IPS DF 6.9 (cell line): ENCODE results near the gene TNFAIP8.

Source experiments
- DNase-seq: peaks from one replicate; pipeline ENCODE4 v3.0.0-alpha.2; 2013; ENCODE audit warnings: low read depth, low spot score
- H3K27ac ChIP-seq: one replicate; pipeline ENCODE4 v1.5.1; 2013; ENCODE audit warnings: low read length, control low read depth
- H3K27me3 ChIP-seq: 2 replicates; pipeline ENCODE4 v1.6.1; 2013; ENCODE audit warnings: mild to moderate bottlenecking, low read length; ENCODE audit not compliant: control insufficient read depth, insufficient read depth
- H3K36me3 ChIP-seq: 2 replicates; pipeline ENCODE4 v1.6.1; 2013; ENCODE audit warnings: low read length; ENCODE audit not compliant: control insufficient read depth, insufficient read depth
- H3K4me1 ChIP-seq: 2 replicates; pipeline ENCODE4 v1.6.1; 2013; ENCODE audit warnings: low read length; ENCODE audit not compliant: control insufficient read depth, insufficient read depth
- H3K4me3 ChIP-seq: 2 replicates; pipeline ENCODE4 v1.5.1; 2013; ENCODE audit warnings: mild to moderate bottlenecking, low read length
- H3K9me3 ChIP-seq: 2 replicates; pipeline ENCODE4 v1.6.1; 2013; ENCODE audit warnings: low read length, inconsistent platforms; ENCODE audit not compliant: control insufficient read depth, insufficient read depth
- WGBS: extraction: QIAGEN DNeasy Blood & Tissue Kit; methylation state at CpG from one replicate; pipeline ENCODE4 v1.1.7; 2013; ENCODE audit warnings: mixed read lengths, missing lambda C conversion rate; ENCODE audit not compliant: insufficient read length, insufficient coverage; 5-methylcytosine and 5-hydroxymethylcytosine counted together

TNFAIP8 gene

DNA sequence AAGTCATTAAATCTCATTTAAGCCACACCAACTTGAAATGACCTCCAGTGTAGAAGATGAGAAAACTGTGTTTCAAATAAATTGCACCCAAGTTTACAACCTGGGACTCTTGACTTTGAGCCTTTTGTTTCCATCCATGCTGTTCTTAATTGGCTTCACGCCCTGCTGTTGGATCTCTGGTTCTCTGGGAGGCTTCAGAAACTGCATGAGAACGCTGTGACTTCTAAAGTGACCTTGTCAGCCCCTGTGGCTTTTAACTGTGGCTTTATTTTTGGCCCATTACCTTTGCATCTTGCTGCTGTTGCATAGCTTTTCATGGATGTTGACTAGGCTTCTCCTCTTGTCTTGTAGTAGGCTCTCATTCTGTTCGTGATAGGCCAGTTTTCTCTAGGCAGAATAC is 29.3 kb downstream of the TNFAIP8 start:
- Histone ChIP-seq H3K9me3 (no peaks in the 10 kb centered on the region), H3K4me3 (no peak overlapping the region), H3K27me3 (no peaks in the 10 kb centered on the region), H3K27ac (no peak overlapping the region), H3K4me1 (peaks cover 2% of the 10 kb centered on the region; the same call in 1 of the 2 replicates), H3K36me3 (no peaks in the 10 kb centered on the region)
- DNase-seq, result no peak
- WGBS, result no CpG with 5 or more reads among the region's 3 CpGs

DNA sequence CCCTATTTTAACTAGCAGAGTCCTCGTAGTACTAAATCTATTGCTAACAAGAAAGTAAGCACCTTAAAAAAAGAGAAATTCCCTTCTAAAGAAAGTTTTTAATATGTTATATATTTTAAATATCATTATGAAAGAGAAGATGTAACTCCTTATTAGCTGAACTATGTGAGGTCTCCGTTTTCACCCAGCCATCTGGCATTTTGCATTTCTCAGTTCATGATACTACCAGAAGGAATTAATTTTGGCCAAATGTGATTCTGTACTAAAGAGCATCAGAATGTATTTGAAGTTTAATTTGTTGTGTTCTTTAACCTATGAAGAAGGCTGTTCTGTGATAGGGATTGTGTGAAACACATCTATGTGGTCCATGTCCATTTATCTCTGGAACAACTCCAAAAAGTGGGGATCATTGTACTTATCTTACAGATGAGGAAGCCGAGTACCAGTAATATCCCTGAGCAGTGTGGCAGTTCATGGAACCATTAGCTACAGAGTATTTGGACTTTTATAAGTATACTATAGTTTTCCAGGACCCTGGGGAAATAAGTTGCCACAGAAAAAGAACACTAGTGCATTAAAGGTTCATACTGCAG is 29.8 kb downstream of the TNFAIP8 start:
- no peaks in the 10 kb centered on the region for H3K36me3 ChIP-seq
- no CpG with 5 or more reads among the region's 3 CpGs for WGBS
- H3K27ac ChIP-seq, result no peak overlapping the region
- peaks cover 2% of the 10 kb centered on the region; the same call in 1 of the 2 replicates for H3K4me1 ChIP-seq
- H3K4me3 ChIP-seq, result no peak overlapping the region
- no peak for DNase-seq
- H3K27me3 ChIP-seq, result no peaks in the 10 kb centered on the region
- H3K9me3 ChIP-seq, result no peaks in the 10 kb centered on the region

DNA sequence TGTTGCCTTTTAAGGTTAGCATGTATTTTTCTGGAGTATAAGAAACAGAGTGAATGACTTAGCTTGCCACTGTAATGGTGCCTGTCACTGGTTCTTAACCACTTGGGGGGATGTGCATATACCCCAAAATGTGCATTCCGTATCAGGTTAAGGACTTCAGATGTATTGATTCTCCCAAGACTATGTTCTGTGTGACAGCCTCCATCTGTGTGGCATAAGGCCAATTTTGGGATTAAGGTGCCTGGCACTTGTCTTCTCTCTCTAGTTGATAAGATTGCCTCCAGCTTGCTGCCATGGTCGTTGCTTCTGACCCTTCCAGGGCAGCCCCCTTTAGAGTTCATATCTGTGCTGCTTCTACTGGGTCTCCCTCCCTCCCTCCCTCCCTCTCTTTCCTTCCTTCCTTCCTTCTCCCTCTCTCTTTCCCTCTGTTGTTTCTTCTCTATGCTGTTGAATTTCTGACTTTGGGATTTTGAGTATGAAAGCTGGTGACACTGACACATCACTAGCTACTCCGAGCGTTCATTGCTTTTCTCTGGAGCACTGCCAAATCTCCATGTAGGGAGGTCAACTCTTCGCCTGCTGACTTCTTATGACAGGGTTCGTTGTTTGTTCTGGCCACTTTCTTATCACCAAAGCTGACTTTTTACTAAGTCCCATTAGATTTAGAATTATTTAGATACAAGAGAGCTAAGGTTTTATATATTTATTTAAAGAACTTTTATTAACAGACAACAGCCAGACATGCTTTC is 31.0 kb downstream of the TNFAIP8 start:
- DNase-seq, result no peak
- Histone ChIP-seq H3K9me3 (no peaks in the 10 kb centered on the region), H3K4me3 (no peak overlapping the region), H3K36me3 (no peaks in the 10 kb centered on the region), H3K4me1 (peaks cover 2% of the 10 kb centered on the region; the same call in 1 of the 2 replicates), H3K27me3 (no peaks in the 10 kb centered on the region), H3K27ac (no peak overlapping the region)
- WGBS, result no CpG with 5 or more reads among the region's 6 CpGs

DNA sequence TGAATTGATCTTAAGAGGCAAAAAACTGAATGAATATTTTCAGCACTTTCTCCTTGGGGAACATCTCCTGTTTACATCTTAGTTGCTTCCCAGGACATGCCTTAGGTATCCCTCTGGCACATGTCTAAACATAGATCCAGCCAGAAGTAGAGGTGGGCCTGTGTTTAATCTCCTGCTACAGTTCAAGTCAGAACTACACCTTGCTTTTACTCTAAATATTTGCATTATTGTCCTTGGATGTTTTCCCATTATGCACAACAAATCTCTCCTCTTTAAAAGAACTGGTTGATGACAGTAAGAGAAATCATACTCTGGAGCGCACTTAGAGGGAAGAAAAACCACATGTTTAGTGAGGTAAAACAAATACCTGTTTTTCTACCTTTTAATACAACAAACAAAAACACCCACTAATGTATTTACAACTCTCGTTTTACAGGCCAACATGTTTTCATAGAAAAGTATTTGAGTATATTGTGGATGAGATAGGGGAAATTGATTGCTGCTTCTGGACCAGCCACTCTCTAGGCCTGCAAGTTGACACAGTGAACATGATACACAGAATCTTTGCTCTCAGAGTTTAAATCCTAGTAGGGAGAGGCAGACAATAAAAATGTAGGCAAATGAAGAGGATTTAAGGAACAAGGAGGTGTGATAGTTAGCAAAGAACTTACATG is 32.3 kb downstream of the TNFAIP8 start:
- no peak overlapping the region for H3K27ac ChIP-seq
- H3K27me3 ChIP-seq, result no peaks in the 10 kb centered on the region
- H3K4me3 ChIP-seq, result no peak overlapping the region
- DNase-seq, result no peak
- peaks cover 2% of the 10 kb centered on the region; the same call in 1 of the 2 replicates for H3K4me1 ChIP-seq
- H3K9me3 ChIP-seq, result no peaks in the 10 kb centered on the region
- no peaks in the 10 kb centered on the region; the same call in 1 of the 2 replicates for H3K36me3 ChIP-seq
- 100% methylated on average over 1 of the region's 2 CpGs for WGBS

DNA sequence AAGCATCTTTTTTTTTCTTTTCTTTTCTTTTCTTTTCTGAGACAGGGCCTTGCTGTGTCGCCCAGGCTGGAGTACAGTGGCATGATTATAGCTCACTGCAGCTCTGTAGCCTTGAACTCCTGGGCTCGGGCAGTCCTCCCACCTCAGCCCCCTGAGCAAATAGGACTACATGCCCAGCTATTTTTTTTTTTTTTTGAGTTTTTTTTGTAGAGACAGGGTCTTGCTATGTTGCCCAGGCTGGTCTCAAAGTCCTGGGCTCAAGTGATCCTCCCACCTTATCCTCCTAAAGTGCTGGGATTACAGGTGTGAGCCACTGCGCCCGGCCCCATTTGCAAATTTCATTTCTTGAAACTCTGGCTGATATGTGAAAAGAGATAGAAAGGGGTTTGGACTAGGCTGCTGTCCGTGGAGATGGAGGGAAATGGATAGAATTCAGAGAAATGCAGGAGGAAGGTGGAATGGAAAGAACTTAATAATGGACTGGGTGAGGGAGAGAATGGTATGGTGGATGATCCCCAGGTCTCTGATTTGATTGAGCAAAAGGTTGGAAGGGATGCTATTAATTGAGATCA is 32.9 kb downstream of the TNFAIP8 start:
- WGBS, result no CpG with 5 or more reads among the region's 5 CpGs
- H3K27ac ChIP-seq, result no peak overlapping the region

DNA sequence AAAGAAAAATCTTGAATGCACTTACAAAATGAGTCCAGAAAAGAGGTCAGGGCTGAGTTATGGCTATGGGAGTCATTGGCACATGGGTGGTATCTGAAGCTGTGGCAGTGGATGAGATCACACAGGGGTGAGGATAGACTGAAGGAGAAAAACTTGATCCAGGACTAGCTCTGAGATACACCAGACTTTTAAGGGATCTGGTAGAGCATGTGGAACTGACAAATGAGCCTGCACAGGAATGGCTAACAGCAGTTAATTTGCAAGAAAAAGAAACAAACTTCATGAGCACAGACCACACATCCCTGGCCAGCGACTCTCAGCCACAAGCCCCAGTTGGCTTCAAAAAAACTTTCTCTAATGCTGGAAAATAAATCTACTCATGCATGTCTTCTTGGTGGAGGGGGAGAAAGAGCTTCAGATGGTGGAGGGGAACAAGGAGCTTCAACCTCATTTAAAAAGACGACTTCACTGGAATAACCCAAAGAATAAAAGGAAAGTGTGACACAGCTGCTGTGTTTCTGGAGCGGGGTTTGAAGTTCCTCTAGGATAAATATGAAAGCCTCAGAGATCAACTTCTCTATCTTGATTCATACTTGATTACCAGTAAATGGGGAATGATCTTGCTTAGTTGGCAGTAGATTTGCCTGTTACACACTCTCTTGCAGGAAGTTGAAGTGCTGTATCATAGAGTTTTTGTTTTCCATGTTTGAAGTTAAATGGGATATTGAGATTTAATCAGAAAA is 33.6 kb downstream of the TNFAIP8 start:
- H3K4me3 ChIP-seq, result no peak overlapping the region
- no peaks in the 10 kb centered on the region for H3K9me3 ChIP-seq
- no peaks in the 10 kb centered on the region; the same call in 1 of the 2 replicates for H3K36me3 ChIP-seq
- peaks cover 2% of the 10 kb centered on the region; the same call in 1 of the 2 replicates for H3K4me1 ChIP-seq
- no peaks in the 10 kb centered on the region for H3K27me3 ChIP-seq
- no CpG with 5 or more reads among the region's 3 CpGs for WGBS
- no peak overlapping the region for H3K27ac ChIP-seq
- DNase-seq, result no peak

More for the DNA sequence above, 32.9 kb downstream of the TNFAIP8 start:
- Histone ChIP-seq H3K27me3 (no peaks in the 10 kb centered on the region), H3K4me3 (no peak overlapping the region), H3K9me3 (no peaks in the 10 kb centered on the region), H3K36me3 (no peaks in the 10 kb centered on the region; the same call in 1 of the 2 replicates), H3K4me1 (peaks cover 2% of the 10 kb centered on the region; the same call in 1 of the 2 replicates)
- DNase-seq, result no peak

DNA sequence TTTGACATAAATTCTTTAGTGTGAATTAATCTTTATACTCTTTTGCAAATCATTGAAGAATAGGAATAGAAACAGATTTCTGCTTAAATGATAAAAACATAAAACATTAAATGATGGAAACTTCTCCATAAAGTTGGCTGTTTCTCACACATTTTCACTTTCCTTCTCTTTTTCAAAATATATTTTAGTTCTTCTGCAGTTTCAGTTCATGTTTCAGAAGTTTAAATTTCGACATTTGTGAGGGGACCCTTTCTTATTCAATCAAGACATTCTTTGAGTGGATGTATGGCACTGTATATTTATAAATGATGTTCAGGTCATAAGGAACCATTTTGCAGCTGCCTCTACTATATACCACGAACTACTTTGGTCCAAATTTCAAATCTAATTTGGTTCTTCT is 34.6 kb downstream of the TNFAIP8 start:
- H3K27ac ChIP-seq, result no peak overlapping the region
- WGBS, result no CpG with 5 or more reads among the region's 2 CpGs
- DNase-seq, result no peak
- H3K9me3 ChIP-seq, result no peaks in the 10 kb centered on the region
- H3K4me1 ChIP-seq, result peaks cover 3% of the 10 kb centered on the region; the same call in 1 of the 2 replicates
- no peaks in the 10 kb centered on the region for H3K27me3 ChIP-seq
- no peak overlapping the region for H3K4me3 ChIP-seq
- no peaks in the 10 kb centered on the region; the same call in 1 of the 2 replicates for H3K36me3 ChIP-seq

DNA sequence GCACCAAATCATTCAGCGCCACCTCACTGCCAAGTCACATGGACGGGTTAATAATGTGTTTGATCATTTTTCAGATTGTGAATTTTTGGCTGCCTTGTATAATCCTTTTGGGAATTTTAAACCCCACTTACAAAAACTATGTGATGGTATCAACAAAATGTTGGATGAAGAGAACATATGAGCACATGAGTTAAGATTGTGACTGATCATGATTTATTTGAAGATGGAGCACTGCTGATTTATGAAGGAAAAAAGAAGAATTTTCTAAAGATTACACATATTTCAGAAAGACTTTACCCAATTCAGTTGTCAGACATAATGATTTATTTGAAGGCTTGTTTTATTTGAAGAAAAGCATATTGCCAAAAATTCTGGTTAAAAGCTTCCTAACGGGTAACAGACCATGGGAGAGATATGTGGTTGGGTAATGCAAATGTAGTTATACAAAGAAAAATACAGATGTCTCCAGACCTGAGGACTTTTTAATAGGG is 37.4 kb downstream of the TNFAIP8 start:
- Histone ChIP-seq H3K4me3 (no peak overlapping the region), H3K27ac (no peak overlapping the region), H3K4me1 (peaks cover 3% of the 10 kb centered on the region; the same call in 1 of the 2 replicates), H3K9me3 (no peaks in the 10 kb centered on the region), H3K36me3 (no peaks in the 10 kb centered on the region; the same call in 1 of the 2 replicates), H3K27me3 (no peaks in the 10 kb centered on the region)
- WGBS, result no CpG with 5 or more reads among the region's 3 CpGs
- no peak for DNase-seq

DNA sequence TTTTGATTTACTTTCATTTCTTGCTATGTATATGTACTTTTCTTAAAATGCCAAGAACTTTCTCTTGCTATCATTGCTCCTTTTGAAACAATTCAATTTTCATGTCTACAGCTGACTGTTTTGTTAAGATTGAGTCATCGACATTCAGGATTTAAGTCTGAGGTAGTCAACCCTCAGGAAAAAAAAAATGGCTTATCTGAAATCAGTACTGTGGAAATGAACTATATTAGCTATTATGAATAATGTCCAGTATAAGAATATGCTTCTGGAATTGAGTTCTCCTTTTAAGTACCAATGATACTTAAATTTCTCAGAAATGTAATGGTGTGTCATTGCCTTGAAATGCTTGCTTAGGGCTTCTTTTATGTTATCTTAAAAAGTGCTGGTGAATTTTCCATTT is 37.9 kb downstream of the TNFAIP8 start:
- DNase-seq, result no peak
- WGBS, result no CpG with 5 or more reads among the region's 1 CpG
- Histone ChIP-seq H3K36me3 (no peaks in the 10 kb centered on the region; the same call in 1 of the 2 replicates), H3K27me3 (no peaks in the 10 kb centered on the region), H3K27ac (no peak overlapping the region), H3K4me1 (peaks cover 3% of the 10 kb centered on the region; the same call in 1 of the 2 replicates), H3K4me3 (no peak overlapping the region), H3K9me3 (no peaks in the 10 kb centered on the region)
